A549 (cell line): ENCODE measurements around the gene SYT1.

Experiments
- CBX2 ChIP-seq: fragments of 200-600 bp; sonication (generic); IDR thresholded peaks from 2 replicates; pipeline ENCODE4 v1.6.1; 2016; ENCODE audit warnings: low read depth, mild to moderate bottlenecking, borderline replicate concordance
- CEBPB ChIP-seq, 2 experiments: fragments of >200 bp in 1 of 2; sonication (Bioruptor Twin) in 1 of 2; formaldehyde crosslinking in 1 of 2; IDR thresholded peaks; 2 replicates each; pipeline ENCODE4 v1.6.1; 2012 to 2016
- CTCF ChIP-seq: fragments of >200 bp; sonication (Bioruptor Twin); formaldehyde crosslinking; IDR thresholded peaks from 3 replicates; pipeline ENCODE4 v1.5.1; 2016
- E2F6 ChIP-seq: IDR thresholded peaks from 2 replicates; pipeline ENCODE4 v1.6.1; 2012; ENCODE audit warnings: low read depth, borderline replicate concordance
- HOXB13 ChIP-seq: fragments of 250-450 bp; sonication (Bioruptor Pico); IDR thresholded peaks from 2 replicates; pipeline ENCODE4 v1.5.0; 2020; ENCODE audit warnings: low read depth, mild to moderate bottlenecking, moderate library complexity
- MAX ChIP-seq: IDR thresholded peaks from 2 replicates; pipeline ENCODE4 v1.6.1; 2012
- POLR2A ChIP-seq: IDR thresholded peaks from 2 replicates; pipeline ENCODE4 v1.6.1; 2012; ENCODE audit warnings: mild to moderate bottlenecking, low read length
- RAD21 ChIP-seq, 2 experiments: fragments of >200 bp in 1 of 2; sonication (Bioruptor Twin) in 1 of 2; formaldehyde crosslinking in 1 of 2; IDR thresholded peaks in 1 of 2; conservative IDR thresholded peaks in 1 of 2; 2 replicates in 1 of 2; 3 replicates in 1 of 2; pipeline ENCODE4 v1.6.1; 2012 to 2018; ENCODE audit warnings: inconsistent platforms in 1 of 2
- REST ChIP-seq: fragments of 200-600 bp; sonication (generic); IDR thresholded peaks from 2 replicates; pipeline ENCODE4 v1.6.1; 2016; ENCODE audit warnings: antibody characterized with exemption, mild to moderate bottlenecking, moderate library complexity
- USF2 ChIP-seq: fragments of 450-650 bp; IDR thresholded peaks from 2 replicates; pipeline ENCODE4 v1.6.1; 2014; ENCODE audit warnings: antibody characterized with exemption
- ZC3H11A ChIP-seq: fragments of 450-650 bp; IDR thresholded peaks from 2 replicates; pipeline ENCODE4 v1.6.1; 2014; ENCODE audit warnings: antibody characterized with exemption, mild to moderate bottlenecking

- TF ChIP-seq CTCF = no peak
- no peak for TF ChIP-seq ZC3H11A
- no peak for TF ChIP-seq RAD21 (conservative IDR thresholded peaks at IDR 0.05 in 1 of 2, IDR thresholded peaks at IDR 0.05 in 1 of 2)
- TF ChIP-seq USF2 = no peak
- no peak for TF ChIP-seq REST
- no peak for TF ChIP-seq MAX
- TF ChIP-seq POLR2A = no peak
- no peak for TF ChIP-seq CBX2
- TF ChIP-seq E2F6 = no peak
- TF ChIP-seq CEBPB (IDR thresholded peaks at IDR 0.05) = no peak
- no peak for TF ChIP-seq HOXB13 (CRISPR knock-in tag)
Measured at GRCh38 chr12:79082595-79082994, 218.0 kb downstream of the SYT1 start.
